Vagina (tissue), 2 donors: Measurements from ENCODE around the gene DCHS1. TPM values are rescaled to one million over a fixed set of nuclear protein-coding genes. Genes with fewer than 3 reads are reported as not detected.
A peak's percentile ranks its signal among the peaks of the same experiment; 100 is the strongest.

ENCODE experiments used
- DNase-seq, 2 donors: peaks; one replicate each; pipeline ENCODE4 v3.0.0-alpha.2; 2017; ENCODE audit errors: extremely low spot score in 2 of 2
- H3K27ac ChIP-seq: fragments of 200-600 bp; sonication (generic); one replicate; pipeline ENCODE4 v1.5.1; 2019
- H3K27me3 ChIP-seq: fragments of 200-600 bp; sonication (generic); one replicate; pipeline ENCODE4 v1.5.1; 2019
- H3K36me3 ChIP-seq, 2 donors: fragments of 200-600 bp; sonication (generic); one replicate each; pipeline ENCODE4 v1.5.1; 2017 to 2019
- H3K4me1 ChIP-seq: fragments of 200-600 bp; sonication (generic); one replicate; pipeline ENCODE4 v1.5.1; 2019
- H3K4me3 ChIP-seq, 2 donors: fragments of 200-600 bp; sonication (generic); 1 replicate in 1 of 2; 2 replicates in 1 of 2; pipeline ENCODE4 v1.5.1; 2016 to 2019
- H3K9me3 ChIP-seq: fragments of 200-600 bp; sonication (generic); one replicate; pipeline ENCODE4 v1.5.1; 2019
- POLR2A ChIP-seq, 2 donors: fragments of 450-650 bp; IDR thresholded peaks; one replicate each; pipeline ENCODE4 v1.6.1; 2017; ENCODE audit warnings: antibody characterized with exemption in 2 of 2, mild to moderate bottlenecking in 2 of 2, moderate library complexity in 2 of 2
- POLR2AphosphoS5 ChIP-seq, 2 donors: sonication (generic); formaldehyde crosslinking; IDR thresholded peaks; one replicate each; pipeline ENCODE4 v1.9.0; 2017; ENCODE audit warnings: antibody characterized with exemption in 2 of 2, mild to moderate bottlenecking in 2 of 2, low read depth in 1 of 2; ENCODE audit not compliant: insufficient read depth in 1 of 2
- intact Hi-C: fragments of 100-400 bp; cut with DNase I; formaldehyde crosslinking; loops from one replicate; pipeline ENCODE4 v1.15.1; 2023
- total RNA-seq: library from RNA; depleted of rRNA; stranded (reverse); fragments of >200 nt; gene quantifications from one replicate; pipeline ENCODE4 v1.2.3, GENCODE V29; 2016
- TF ChIP-seq, protein P1 (sequence below), 3 experiments: fragments of 450-650 bp in 2 of 3; fragments of 200-600 bp in 1 of 3; sonication (generic) in 1 of 3; IDR thresholded peaks; one replicate each; pipeline ENCODE4 v1.5.1; 2017 to 2019; ENCODE audit warnings: antibody characterized with exemption in 3 of 3, mild to moderate bottlenecking in 2 of 3, moderate library complexity in 2 of 3

Gene DCHS1
- total RNA-seq, 1 donor from 2014 or later, result 28.7 TPM

DNA sequence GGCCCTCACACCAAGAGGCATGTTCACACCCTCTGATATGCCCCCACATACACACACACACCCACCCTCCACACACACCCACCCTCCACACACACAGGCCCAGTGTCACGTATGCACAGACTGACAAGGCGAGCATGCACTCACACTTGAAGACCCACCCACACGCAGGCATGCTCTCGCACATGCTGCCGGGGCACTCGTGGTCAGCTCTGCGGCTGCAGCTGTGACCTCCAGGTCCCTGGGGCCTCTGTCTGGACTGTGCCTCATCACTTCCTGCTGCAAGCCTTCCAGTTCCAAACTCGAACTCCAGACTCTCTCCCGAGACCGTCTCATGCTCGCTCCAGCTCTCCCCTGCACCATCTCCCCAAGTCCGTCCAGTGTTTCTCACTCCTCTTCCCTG, 9.5 kb downstream of the DCHS1 start:
- intact Hi-C loops, result no loop called here

DNA sequence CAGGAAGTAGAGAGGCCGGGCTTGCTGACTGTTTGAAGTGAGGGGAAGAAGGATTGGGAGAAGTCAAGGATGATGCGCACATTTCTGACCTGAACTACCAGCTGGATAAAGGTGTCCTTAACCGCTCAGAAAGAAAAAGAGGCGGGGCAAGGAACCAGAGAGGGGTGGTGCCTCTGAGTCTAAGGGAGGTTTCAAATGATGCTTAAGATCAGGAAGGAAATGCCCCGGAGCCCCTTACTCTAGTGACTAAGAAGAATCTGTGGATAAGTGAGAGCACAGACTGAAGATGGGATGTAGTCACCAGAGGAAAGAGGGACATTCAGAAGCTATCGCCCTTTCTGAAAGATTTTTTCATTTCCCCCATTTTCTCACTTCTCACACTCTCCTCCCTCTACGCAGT, 12.7 kb downstream of the DCHS1 start:
- intact Hi-C loops, result no loop called here
- H3K36me3 ChIP-seq, result peaks cover 0 to 14% of the 10 kb centered on the region in 2 donors
- H3K9me3 ChIP-seq, result no peaks in the 10 kb centered on the region

More for the DNA sequence above, 9.5 kb downstream of the DCHS1 start:
- H3K36me3 ChIP-seq, result no peaks in the 10 kb centered on the region
- peak overlapping the region; percentile 63 for H3K27ac ChIP-seq
- no peaks in the 10 kb centered on the region for H3K27me3 ChIP-seq
- peak overlapping the region; percentile 20 to 25 for H3K4me3 ChIP-seq
- peak in 1 of 2 donors; percentile 89 for DNase-seq
- H3K9me3 ChIP-seq, result no peaks in the 10 kb centered on the region
- TF ChIP-seq, protein P1, sequence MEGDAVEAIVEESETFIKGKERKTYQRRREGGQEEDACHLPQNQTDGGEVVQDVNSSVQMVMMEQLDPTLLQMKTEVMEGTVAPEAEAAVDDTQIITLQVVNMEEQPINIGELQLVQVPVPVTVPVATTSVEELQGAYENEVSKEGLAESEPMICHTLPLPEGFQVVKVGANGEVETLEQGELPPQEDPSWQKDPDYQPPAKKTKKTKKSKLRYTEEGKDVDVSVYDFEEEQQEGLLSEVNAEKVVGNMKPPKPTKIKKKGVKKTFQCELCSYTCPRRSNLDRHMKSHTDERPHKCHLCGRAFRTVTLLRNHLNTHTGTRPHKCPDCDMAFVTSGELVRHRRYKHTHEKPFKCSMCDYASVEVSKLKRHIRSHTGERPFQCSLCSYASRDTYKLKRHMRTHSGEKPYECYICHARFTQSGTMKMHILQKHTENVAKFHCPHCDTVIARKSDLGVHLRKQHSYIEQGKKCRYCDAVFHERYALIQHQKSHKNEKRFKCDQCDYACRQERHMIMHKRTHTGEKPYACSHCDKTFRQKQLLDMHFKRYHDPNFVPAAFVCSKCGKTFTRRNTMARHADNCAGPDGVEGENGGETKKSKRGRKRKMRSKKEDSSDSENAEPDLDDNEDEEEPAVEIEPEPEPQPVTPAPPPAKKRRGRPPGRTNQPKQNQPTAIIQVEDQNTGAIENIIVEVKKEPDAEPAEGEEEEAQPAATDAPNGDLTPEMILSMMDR (IDR thresholded peaks at IDR 0.05), result no peak
- TF ChIP-seq POLR2A (IDR thresholded peaks at IDR 0.05) (no peak), POLR2AphosphoS5 (IDR thresholded peaks at IDR 0.05; ENCODE audit: insufficient read depth in 1 of 2, low read depth in 1 of 2) (no peak)
- H3K4me1 ChIP-seq, result peaks cover 25% of the 10 kb centered on the region

DNA sequence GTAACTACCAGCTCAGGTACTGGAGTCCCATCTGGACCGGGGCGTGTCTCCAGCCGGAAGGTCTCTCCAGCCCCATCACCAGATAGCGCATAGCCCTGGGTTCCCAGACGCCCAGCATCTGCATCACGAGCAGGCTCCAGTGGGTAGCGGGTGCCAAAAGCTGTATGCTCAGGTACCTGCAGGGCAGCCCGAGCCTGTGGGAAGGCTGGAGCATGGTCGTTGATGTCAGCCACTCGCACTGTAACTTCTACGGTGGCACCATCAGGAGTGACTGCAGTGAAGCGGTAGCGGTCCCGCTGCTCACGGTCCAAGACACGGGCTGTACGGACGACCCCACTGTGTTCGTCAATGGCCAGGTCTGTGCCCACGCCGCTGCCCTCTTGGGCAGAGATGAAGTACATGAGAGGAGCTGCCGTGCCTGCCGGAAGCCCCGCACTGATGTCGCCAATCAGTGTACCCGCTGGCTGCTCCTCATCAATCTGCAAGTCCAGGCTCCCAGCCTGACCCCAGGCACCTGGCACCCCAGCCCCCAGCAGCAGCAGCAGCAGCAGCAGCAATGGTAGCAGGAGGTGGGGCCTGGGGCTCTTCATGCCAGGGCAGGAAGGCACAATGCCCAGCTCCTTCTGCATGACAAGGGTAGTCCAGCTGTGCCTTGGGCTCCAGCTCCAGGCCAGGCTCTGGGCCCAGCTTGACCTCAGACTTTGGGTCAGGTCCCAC, 14.5 kb downstream of the DCHS1 start:
- Histone ChIP-seq H3K36me3 (peaks cover 0 to 14% of the 10 kb centered on the region in 2 donors), H3K9me3 (no peaks in the 10 kb centered on the region), H3K27ac (no peak overlapping the region), H3K4me1 (peaks cover 39% of the 10 kb centered on the region), H3K27me3 (no peaks in the 10 kb centered on the region), H3K4me3 (no peak overlapping the region)
- intact Hi-C loops, result no loop called here
- DNase-seq, result no peak
- no peak for TF ChIP-seq POLR2A (IDR thresholded peaks at IDR 0.05)
- TF ChIP-seq, protein P1 (IDR thresholded peaks at IDR 0.05), result no peak
- TF ChIP-seq POLR2AphosphoS5 (IDR thresholded peaks at IDR 0.05; ENCODE audit: insufficient read depth in 1 of 2, low read depth in 1 of 2), result no peak

More for the DNA sequence above, 12.7 kb downstream of the DCHS1 start:
- Histone ChIP-seq H3K4me1 (peaks cover 42% of the 10 kb centered on the region), H3K4me3 (no peak overlapping the region), H3K27ac (no peak overlapping the region), H3K27me3 (no peaks in the 10 kb centered on the region)
- TF ChIP-seq, protein P1 (IDR thresholded peaks at IDR 0.05), result no peak
- TF ChIP-seq POLR2A (IDR thresholded peaks at IDR 0.05), result no peak
- no peak for TF ChIP-seq POLR2AphosphoS5 (IDR thresholded peaks at IDR 0.05; ENCODE audit: insufficient read depth in 1 of 2, low read depth in 1 of 2)
- DNase-seq, result no peak

DNA sequence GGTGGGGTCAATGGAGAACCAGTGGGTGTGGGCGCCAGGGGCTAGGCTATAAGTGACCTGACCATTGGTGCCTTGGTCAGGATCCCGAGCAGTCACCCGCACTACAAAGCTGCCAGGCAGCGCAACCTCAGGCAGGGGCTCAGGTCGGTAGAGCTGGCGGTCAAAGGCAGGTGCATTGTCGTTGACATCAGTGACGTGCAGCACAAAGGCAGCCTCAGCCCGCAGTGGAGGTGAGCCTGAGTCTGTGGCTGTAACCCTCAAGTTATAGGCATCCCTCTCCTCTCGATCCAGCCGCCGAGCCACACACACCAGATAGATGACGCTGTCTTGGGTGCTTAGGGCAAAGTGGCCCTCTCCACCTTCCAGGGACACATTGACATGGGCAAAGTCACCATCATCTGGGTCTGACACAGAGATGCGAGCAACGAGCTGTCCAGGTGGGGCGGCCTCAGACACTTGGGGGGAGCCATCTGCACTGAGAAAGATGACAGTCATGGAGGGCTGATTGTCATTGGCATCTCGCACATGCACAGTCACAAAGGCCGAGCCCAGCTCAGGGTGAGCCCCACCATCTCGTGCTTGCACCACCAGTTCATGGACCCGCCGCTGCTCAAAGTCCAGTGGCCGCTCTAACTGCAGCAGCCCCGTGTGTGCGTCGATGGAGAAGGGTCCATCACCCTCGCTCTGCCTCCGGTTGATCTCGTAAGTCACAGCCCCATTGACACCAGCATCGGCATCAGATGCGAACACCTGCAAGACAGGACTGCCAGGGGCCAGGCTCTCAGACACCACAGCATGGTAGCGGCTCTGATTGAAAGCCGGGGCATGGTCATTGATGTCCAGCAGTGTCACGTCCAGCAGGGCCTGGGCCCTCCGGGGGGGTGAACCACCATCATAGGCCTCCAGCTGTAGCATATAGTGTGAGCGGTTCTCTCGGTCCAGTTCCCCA, 15.3 kb downstream of the DCHS1 start:
- H3K4me3 ChIP-seq, result no peak overlapping the region
- intact Hi-C loops, result no loop called here

More for the DNA sequence above, 15.3 kb downstream of the DCHS1 start:
- Histone ChIP-seq H3K36me3 (peaks cover 0 to 14% of the 10 kb centered on the region in 2 donors), H3K27me3 (no peaks in the 10 kb centered on the region), H3K9me3 (no peaks in the 10 kb centered on the region), H3K27ac (no peak overlapping the region), H3K4me1 (peaks cover 39% of the 10 kb centered on the region)
- TF ChIP-seq, protein P1 (IDR thresholded peaks at IDR 0.05), result no peak
- no peak for TF ChIP-seq POLR2AphosphoS5 (IDR thresholded peaks at IDR 0.05; ENCODE audit: insufficient read depth in 1 of 2, low read depth in 1 of 2)
- TF ChIP-seq POLR2A (IDR thresholded peaks at IDR 0.05), result no peak
- DNase-seq, result no peak
